GM21447 (cell line): ENCODE results near the gene HOXC10.

Experiments
- ATAC-seq: cut with Tn5 transposase; IDR thresholded peaks from one replicate; pipeline ENCODE4 v1.9.1; 2021; ENCODE audit not compliant: unreplicated experiment

Gene HOXC10

DNA sequence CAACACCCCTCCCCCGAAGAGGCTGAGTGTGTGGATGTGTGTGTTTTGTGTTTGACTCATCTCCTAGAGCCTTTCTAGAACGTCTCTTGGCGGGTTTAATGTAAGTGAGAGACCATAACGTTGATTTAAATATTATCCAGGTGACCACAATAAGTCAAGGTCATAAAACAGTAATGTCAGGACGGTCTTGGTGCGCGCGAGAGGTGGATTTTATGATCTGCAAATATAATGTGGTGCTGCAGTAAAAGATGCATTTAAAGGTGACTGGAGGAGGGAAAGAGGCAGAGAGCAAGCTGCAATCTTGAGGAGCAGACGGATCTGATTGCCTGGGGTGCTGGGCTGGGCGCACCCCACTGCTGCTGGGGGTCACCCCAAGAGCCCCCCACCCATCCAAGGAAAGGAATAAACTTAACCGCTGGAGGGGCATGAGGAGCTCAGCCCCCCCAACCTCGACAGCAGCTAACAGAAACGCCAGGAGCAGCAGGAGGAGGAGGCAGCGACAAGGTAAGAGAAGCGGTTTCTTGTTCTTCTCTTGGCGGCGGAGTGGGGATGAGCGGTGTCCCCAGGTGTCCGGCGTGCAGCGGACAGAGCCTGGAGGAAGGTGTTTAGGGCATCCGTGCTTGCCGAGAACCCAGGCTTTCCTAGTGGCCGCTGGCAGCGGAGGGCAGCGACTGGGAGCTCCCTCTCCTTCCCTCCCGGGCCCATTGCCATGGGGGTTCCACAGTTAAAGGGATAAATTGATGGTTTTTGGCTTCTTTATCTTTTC lies 5.5 kb downstream of the HOXC10 start:
- ATAC-seq, result no peak

DNA sequence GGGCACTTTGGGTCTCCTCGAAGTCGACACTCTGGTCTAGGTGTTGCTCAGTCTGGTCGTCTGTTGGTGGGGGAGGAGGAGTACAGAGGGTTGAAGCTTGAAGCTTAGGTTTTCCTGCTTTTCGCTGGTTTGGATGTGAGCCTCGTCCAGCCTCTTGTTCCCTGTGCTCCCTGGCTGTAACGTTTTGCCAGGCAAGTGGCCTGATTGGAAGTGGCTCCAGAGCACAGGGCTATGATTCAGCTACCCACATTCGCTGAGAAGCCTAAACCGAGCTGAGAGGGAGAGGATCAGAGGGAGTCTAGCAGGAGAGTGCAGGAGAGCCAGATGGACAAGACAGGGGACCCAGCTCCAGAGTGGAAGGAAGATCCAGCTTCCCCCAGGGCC lies 6.1 kb downstream of the HOXC10 start:
- no peak for ATAC-seq

DNA sequence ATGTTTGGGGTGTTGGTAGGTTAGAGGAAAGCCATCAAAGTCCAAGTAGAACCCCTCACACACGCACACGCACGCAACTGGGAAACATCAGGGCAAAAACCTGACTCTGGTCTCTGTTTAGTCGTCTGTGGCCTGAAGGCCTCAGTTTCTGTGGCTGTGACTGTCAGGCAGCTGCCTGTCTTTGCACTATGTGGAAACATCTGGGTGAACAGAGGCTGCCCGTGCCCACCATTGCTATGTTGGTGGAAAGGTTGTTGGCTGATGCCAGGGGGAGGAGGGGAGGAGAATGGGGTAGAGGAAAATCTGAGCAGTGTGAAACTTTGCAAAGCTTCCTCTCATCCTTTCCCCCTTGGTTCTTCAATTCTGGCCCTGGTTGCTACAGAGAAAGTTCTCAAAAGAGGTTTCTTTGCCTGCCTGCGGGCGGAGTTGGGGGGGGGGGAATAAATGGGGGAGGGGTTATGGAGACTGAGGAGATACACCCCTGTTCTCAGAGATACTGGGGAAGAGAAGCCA lies 7.5 kb downstream of the HOXC10 start:
- no peak for ATAC-seq

DNA sequence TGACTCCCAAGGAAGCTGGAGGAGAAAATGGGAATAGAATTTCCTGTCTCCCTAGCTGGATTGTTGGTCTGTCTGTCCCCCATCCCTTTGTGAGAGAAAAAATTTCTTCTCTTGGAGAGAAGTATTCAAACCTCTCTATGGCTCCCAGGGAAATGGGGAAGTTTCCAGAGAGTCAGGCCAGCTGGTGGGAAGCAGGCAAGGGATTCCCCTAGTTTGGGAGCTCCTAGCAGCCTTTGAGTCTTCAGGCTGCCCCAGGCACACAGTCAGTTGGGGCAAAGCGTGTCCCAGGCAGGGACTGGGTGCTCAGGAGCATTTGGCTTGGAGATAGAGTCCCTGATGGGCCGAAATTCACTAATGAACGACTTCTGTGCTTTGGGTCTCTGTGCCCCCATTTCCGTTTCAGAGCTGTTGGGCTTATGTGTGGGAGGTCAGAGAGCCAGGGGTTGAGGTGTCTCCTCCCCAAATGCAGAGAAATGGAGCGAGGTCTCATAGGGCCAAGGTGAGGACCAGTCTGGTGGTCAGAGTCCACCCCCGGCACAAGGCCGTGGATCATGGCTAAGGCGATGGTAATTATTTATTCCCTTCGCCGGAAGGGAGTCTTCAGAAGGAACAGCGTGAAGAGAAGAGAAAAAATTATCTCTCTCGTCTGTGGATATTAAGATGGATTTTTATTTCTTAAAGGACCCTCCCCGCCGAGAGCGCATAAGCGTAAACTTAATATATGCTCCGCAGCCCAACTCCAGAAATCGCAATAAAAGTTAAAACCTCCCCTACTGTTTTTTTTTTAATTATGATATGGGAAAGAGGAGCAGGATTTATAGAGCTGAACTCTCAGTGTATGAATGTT lies 8.4 kb downstream of the HOXC10 start:
- ATAC-seq, result no peak

DNA sequence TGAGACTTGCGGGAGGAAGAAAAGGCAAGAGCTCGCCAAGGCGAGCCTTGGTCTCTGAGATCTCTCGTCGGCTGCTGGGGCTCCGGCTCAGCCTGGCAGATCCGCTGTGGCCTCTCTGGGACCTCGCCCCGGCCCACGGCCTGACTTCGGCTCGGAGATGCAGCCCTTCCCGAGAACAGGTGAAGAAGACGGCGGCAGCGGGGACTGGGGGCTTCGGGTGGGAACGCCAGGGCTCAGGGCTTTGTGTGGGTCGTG lies 9.0 kb downstream of the HOXC10 start:
- no peak for ATAC-seq

DNA sequence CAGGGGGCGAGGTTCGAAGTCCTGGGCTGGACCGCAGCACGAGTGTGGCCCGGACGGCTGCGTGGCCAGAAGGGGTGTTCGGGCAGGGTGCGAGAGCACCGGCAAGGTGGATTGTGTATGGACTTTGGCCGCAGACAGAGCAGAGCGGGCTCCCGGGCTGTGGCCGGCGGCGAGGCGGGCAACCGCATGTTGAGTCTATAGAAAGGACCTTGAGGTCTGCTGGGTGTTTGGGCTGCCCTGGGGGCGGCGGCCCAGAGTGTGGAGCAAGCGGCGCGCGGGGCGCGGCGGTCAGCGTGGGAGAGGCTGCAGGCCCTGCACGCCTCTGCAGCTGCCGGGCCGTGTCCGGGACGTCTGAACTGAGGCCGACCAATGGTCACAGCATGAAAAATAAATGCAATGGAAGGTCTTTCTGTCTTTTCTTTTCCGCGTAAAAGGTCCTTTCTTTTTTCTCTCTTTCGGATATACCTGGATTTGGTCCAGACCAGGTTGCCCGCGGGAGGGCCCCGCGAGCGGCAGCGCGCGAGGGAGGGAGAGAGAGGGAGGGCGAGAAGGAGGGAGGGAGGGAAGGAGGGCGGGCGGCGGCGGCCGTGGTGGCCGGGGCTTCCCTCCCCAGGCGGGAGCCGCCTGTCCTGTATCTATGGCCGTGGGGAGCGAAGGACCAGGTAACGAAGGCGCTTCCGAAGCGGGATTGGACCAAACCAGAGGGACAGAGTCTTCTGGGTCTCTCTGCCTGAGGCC lies 9.5 kb downstream of the HOXC10 start:
- ATAC-seq, result no peak

DNA sequence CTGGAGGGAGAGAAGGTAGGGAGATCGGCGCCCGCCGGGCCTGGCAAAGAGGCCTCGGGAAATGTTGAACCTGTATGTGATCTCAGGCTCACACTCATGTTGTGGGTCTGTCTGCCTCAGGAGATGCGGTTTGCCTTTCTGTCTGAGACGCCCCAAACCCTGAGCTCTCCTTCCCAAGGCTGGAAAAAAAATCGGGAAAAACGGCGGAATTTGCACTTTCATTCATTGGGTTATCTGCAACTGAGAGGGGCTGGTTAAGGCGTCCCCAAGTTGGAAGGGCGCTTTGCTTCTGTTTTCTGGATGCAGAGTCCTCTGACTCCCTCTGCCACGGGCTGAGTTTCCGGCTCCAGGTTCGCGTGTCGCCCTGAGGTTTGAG lies 10.0 kb downstream of the HOXC10 start:
- no peak for ATAC-seq

DNA sequence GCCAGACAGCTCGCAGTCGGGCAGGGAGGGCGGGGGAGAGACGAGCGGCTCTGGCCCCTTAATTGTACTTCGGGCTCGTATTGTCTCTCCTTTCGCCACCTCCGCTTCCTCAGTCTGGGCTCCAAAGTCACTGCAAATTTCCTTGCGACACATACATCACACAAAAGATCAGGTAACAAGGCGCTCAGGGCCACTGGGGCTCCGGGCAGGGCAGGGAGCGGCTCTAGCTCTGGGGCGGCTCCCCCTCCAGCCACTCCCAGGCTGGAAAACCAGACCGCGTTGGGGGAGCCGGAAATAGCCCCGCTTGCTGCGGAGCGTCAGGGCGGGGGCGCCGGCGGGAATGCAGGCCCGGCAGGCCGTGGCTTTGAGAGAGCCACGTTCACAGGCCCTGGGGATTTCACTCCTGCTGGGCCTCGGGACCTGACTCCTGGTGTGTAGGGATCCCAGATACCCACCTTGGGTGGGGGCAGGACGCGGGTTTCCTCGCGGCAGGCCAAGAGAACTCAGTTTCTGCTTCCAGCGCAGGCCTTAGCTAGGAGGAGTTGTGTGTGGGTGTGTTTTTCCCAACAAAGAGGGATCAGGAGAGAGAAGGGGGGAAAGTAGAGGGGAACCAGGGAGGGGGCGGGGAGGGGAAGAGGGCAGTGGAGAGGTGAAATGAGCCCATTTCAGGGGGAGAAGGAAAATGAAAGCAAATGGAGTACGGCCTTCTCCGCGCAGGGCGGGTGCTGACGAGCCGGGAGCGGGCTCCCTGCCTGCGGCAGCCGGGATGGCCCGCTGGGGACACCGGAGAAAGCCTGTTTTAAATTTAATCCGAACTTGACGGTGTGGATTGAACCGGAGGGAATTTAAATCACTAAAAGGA lies 10.7 kb downstream of the HOXC10 start:
- ATAC-seq, result no peak

GRCh38 chr12:53996240-53997203 lies 11.6 kb downstream of the HOXC10 start:
- no peak for ATAC-seq

- no peak for ATAC-seq
Observed at GRCh38 chr12:53997204-53998109, 12.5 kb downstream of the HOXC10 start.

DNA sequence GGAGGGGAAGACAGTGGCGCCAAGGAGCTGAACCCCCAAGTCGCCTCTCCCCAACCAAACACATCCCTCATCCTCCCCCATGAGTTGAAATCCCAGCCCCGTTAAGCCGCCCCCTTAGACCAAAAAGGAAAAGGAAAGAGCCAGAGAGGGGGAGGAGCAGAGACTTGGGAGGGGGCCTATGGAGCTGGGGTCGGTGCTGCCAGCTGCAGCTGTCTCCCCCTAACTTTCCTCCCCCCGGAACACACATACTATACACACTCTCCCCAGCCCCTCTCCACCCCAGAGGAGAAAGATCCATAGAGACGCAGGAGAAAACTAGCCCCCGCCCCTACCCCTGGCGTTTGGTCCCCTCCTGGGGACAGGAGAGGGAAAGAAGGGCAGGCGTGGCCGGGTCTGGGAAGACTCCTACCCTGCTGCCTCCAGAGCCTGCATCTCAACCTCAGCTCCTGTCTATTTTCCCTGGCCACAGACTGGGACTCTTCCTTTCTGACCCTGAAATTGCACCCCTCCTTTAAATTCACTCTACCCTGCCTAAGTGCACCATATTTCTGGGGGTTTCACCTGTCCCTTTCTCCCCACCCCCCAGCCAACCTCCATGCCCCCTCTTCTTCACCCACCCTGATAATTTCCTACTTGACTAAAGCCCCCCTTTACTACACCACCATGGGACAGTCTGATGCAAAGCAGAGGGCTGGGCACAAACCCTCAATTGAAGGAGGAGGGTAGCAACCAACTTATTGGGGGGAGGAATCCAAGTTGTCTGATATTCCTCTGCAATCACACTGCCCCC lies 13.4 kb downstream of the HOXC10 start:
- ATAC-seq, result no peak

DNA sequence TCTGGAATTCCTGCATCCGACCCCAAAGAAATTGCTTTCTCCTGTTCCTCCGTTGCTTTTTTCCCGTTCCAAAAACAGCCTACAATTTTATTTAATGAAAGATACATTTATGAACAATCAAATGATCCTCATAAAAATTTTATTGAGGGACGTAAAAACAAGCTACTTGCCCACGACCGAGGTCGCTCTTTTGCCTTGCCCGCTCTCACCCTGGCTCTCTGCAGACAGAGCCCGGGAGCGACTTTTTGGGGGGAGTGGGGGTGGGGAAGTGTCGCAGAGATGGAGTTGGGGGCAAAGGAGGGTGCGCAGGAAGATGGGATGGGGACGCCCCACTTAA lies 13.9 kb downstream of the HOXC10 start:
- ATAC-seq, result no peak

- ATAC-seq, result no peak
Observed at GRCh38 chr12:53999559-54000115, 14.7 kb downstream of the HOXC10 start.

DNA sequence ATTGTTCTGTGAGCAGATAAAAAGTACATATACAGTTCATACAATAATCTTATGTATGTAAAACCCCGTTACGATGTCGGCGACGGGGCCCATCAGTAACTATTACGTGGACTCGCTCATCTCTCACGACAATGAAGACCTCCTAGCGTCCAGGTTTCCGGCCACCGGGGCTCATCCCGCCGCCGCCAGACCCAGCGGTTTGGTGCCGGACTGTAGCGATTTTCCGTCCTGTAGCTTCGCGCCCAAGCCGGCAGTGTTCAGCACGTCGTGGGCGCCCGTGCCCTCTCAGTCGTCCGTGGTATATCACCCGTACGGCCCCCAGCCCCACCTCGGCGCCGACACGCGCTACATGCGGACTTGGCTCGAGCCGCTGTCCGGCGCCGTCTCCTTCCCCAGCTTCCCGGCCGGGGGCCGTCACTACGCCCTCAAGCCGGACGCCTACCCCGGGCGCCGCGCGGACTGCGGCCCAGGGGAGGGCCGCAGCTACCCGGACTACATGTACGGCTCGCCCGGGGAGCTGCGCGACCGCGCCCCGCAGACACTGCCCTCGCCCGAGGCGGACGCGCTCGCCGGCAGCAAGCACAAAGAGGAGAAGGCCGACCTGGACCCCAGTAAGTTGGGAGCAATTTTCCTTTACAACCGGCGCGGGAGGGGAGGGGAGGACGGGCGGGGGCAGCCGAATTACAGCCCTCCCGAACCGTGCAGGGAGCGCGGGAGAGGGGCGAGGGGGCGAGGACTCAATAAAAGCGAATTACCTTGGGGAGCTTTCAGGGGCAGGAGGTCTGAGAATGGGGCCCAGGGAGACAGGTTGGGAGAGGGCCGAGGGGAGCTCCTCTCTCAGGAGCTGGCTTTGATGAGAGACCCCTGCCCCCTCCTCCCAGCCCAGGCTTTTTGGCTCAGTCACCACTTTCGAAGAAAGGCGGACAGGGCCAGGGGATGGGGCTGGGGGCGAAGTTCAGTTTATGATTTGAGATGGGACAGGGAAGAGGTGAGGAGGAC lies 15.5 kb downstream of the HOXC10 start, which contains the start of gene HOXC9:
Gene HOXC9 (plus strand): TSS at position 46 of the 999 bp plus-strand sequence. CDS start 28 bp downstream, at position 74.
- no peak for ATAC-seq

DNA sequence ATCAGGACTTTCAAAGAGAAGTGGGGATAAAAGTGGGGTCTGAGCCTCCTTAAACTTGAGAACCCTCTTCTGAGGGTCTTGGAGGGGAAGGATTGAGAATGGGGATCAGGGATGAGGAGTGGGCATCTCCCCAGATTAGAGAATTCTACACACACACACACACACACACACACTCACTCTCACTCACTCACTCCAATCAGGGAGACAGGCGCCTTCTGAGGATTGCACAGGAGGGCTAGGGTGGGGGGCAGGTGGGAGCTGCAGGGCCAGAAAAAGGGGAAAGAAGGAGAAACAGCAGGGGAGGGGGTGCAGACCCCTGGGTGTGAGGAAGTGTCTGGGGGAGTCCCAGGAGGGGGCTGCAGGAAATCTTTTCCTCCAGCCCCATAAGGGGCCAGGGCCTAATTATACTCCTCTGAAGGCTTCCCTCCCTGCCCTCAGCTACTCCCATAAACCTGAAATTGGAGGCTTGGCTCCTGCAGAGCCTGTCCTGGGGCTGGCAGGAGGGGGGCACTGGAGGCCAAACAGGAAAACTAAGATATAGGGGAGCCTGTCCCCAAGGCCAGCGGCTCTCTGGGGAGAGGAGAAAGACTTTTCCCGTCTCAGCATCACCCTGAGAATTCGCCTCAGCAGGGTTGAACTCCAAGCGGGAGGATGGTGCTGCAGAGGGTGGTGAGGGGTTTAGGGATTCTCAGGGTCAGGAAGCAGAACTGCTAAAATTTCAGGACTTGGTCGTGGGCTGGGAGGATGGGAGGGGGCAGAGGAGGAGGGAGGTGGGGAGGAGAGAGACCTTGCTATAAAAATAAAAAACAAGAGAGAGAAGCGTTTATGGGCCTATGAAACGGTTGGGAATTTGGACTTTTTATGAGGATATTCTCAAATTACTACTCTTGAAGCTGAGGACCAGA lies 16.6 kb downstream of the HOXC10 start:
- no peak for ATAC-seq
